HK-2 (cell line): Measurements from ENCODE around the gene ITFG2.
A peak's percentile ranks its signal among the peaks of the same experiment; 100 is the strongest.
"Not testable (repeated sequence)": the region's sequence is repeated elsewhere in the genome, so short reads cannot be mapped to it uniquely, and the experiment has no call there.

Experiments
- DNase-seq: peaks from one replicate; pipeline ENCODE4 v3.0.0-alpha.2; 2018; ENCODE audit not compliant: unreplicated experiment

ITFG2 gene

GRCh38 chr12:2812290-2813213 lies at the start of gene ITFG2:
Gene ITFG2, plus strand, starts transcription at chr12:2812668. Its CDS starts 93 bp downstream, at chr12:2812761.
- peak; percentile 96 for DNase-seq

- no peak for DNase-seq
These were observed 48.1 kb upstream of the ITFG2 start for GRCh38 chr12:2764398-2764797.

- no peak for DNase-seq
These were observed 47.4 kb upstream of the ITFG2 start for GRCh38 chr12:2765052-2765451.

GRCh38 chr12:2765608-2766007 lies 46.9 kb upstream of the ITFG2 start:
- DNase-seq, result no peak

GRCh38 chr12:2768224-2768961 lies 44.1 kb upstream of the ITFG2 start:
- no peak for DNase-seq

- DNase-seq, result no peak
These were observed 42.5 kb upstream of the ITFG2 start for GRCh38 chr12:2769866-2770533.

GRCh38 chr12:2770544-2770943 lies 41.9 kb upstream of the ITFG2 start:
- not testable (repeated sequence) for DNase-seq

GRCh38 chr12:2772370-2772769 lies 40.1 kb upstream of the ITFG2 start:
- no peak for DNase-seq

- DNase-seq, result no peak
These were observed 39.1 kb upstream of the ITFG2 start for GRCh38 chr12:2773199-2773875.

- DNase-seq, result no peak
These were observed 37.0 kb upstream of the ITFG2 start for GRCh38 chr12:2775431-2775830.

GRCh38 chr12:2776129-2776806 lies 36.2 kb upstream of the ITFG2 start:
- no peak for DNase-seq

GRCh38 chr12:2779281-2779680 lies 33.2 kb upstream of the ITFG2 start:
- no peak for DNase-seq

GRCh38 chr12:2783936-2784600 lies 28.4 kb upstream of the ITFG2 start:
- peak; percentile 41 for DNase-seq

GRCh38 chr12:2785017-2785416 lies 27.5 kb upstream of the ITFG2 start:
- no peak for DNase-seq

- no peak for DNase-seq
These were observed 21.4 kb upstream of the ITFG2 start for GRCh38 chr12:2791089-2791488.

GRCh38 chr12:2792671-2793500 lies 19.6 kb upstream of the ITFG2 start:
- no peak for DNase-seq

GRCh38 chr12:2793561-2793960 lies 18.9 kb upstream of the ITFG2 start:
- DNase-seq, result no peak

- DNase-seq, result no peak
These were observed 18.2 kb upstream of the ITFG2 start for GRCh38 chr12:2794191-2794735.

- peak; percentile 80 for DNase-seq
These were observed 17.7 kb upstream of the ITFG2 start, which contains the start of gene FKBP4 for GRCh38 chr12:2794736-2795289. Gene FKBP4, plus strand, starts transcription at chr12:2794970. Its CDS starts 170 bp downstream, at chr12:2795140.
